Left lobe of liver (tissue), 2 donors: ENCODE measurements around the gene STARD5. TPM values are rescaled to one million over a fixed set of nuclear protein-coding genes. Genes with fewer than 3 reads are reported as not detected.
"Not testable (repeated sequence)": the region's sequence is repeated elsewhere in the genome, so short reads cannot be mapped to it uniquely, and the experiment has no call there.

Experiments used
- ATAC-seq: fragments of 200-7000 bp; cut with Tn5 transposase; one replicate; pipeline ENCODE4 v1.9.1; 2020; ENCODE audit warnings: mild to moderate bottlenecking, moderate library complexity
- DNase-seq: peaks from one replicate; pipeline ENCODE4 v3.0.0-alpha.2; 2020; ENCODE audit warnings: low spot score
- total RNA-seq: library from RNA; stranded (reverse); gene quantifications from one replicate; pipeline ENCODE4 v1.2.1, GENCODE V29; 2021
- donor health status: DM: no; HTN: no; CAD: no; lungs with moderate emphysema.
- donor health status: DM: no; HTN: yes; CAD: no.

STARD5 gene
- total RNA-seq, 1 donor from 2014 or later = 17.8 TPM

DNA sequence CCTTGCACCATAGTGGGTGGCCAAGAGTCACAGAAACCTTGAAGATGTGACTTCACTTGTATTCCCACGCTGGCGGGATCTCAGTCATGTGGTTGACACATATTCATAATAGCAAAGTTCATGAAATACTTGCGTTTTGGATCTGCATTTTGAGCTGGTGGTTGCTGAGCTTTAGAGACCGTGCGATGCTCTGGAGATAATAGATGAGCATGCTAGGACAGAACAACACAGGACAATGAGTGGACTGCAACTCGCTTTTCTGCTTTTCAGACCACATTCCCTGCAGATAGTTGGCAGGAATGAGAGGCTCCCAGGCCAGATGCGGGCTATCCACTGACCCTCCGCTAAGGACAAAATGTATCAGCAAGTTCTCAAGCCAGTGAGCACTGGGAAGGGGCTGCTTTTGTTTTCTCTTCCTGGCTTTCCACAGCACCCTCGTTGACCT lies 13.8 kb upstream of the STARD5 start:
- ATAC-seq (no peak), DNase-seq (no peak)

DNA sequence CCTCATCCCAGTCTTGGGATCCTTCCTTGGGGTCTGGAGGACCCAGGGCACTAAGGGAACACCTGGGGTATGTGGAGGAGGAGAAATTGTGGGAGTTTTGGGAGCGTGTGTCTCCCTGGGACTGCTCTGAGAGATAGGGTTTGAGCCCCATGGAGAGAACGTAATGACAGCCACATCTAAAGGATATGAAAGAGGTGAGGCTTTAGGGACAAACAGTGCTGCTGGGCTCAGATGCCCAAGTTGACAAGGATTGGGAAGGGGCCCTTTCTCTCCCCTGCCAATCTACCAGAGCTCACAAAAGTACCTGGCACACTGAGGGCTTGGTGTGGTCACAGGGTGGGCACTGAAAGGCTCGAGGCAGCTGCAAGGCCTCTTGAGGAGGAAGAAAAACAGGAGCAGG lies 13.3 kb upstream of the STARD5 start:
- no peak for DNase-seq
- ATAC-seq = no peak

DNA sequence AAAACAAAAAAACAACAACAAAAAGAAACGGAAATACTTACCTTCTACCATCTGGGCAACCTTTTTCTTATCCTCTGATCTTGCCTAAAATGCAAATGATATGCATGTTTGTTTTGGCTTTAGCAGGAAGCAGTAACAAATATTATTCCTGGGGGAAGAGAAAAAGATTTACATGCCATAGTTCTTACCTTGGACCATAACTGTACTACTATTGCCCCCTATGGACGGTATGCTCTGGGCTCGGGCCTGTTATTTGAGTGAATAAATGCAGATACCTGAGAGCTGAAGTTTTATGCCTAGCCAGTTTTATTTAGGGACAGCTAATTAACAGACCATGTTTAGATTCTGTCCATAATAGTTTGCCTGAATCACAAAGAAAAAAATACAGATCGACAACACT lies 12.6 kb upstream of the STARD5 start:
- DNase-seq = no peak
- peak; percentile 63 for ATAC-seq

DNA sequence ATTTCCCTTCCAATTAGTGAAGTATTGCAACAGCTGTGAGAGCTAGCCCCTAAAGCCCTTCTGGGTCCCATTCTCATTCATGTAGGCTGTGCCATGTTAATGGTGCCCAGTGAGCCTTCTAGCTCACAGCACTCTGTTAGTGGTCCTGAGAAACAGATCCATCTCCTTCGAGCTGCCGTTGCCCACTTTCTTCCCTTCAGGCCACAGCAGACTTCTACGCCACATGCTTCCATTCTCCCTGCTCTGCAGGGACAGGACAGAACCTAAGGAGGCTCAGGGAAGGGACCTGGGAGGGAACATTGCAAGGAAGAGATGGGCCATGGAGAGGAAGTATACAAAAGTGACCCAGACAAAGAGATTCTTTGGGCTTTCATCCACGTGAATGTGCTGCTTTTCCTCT lies 11.7 kb upstream of the STARD5 start:
- ATAC-seq (no peak), DNase-seq (no peak)

DNA sequence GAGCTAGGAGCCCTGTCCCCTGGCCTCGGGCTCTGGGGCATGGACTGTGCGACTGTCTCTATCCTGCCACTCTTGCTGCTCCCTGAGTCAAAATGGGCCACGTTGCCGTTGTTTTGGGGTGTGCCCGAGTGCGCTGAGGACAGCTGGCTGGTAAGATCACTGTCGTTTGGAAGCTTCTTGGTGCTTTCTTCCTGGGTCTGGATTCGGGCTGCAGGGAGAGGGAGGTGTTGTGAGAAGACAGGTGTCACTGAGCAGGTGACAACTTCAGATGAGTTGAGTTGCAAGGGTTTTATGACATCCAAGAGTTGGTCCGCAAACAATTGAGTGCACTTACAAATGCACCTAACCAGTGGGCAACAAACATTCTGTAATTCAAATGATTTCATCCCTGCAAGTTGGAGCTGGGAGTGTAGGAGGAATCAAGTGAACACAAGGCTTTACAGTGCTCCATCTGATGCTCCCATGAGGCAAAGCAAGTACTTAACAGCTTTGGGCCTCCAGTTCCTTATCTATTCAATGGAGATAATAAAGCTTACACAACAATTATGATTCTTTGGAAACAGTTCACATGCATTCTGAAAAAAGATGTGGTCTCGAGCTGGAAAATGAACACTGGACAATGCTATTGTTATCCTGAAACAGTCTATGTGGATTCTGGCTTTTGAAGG lies 11.0 kb upstream of the STARD5 start:
- ATAC-seq (no peak), DNase-seq (no peak)

DNA sequence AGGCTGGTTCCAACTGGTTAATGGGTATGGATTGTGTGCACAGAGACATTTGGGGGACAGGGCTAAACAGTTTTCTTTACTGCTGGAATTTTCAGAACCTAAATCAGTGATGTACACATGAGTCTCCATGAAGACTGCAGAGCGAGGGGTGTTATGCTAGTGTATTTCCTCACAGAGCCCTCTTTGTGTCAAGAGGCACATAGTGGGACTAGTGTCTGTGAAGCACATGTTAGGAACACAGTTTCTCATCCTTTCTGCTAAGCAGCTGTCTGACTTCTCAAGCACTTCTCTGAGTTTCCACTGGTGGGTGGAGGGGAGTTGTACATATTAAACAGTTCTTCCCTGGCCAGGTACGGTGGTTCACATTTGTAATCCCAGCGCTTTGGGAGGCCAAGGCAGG lies 9.4 kb upstream of the STARD5 start:
- no peak for DNase-seq
- ATAC-seq = no peak

DNA sequence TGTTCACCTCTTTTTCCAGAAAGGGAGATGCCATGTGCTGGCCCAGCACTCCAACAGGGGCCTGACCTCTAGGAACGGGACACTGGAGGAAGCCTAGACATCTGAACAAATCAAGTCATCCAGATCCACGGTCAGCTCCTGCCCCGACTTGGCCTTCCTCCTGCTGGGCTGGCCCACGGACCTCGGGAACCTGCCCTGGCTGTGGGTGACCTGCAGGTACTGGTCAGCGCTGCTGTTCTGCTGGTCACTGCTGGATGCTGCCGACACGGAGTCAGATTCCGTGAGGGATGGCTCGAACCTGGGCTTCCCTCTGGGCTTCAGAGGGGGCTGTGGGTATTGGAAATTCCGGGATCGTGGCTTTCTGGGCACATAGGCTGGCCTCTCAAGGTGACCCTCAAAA lies 8.4 kb upstream of the STARD5 start:
- ATAC-seq (no peak), DNase-seq (no peak)

DNA sequence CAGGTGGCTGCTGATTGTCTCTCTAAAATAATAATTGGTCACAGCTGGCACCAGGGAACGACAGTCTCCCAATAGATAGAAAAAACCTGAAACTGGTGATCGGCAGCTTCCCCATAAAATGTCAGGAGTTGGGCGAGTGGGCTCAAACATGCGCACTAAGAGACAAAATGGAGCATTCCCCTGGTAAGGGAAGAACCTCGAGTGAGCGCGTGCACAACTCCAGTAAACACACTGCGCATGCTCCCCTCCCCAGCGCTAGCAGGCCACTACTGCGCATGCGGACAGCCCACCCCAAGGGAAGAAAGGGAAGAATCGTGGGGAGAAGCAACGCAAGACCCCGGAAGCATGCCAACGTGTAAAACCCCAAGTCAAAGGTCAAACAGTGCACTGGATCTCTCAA lies 7.7 kb upstream of the STARD5 start:
- ATAC-seq (no peak), DNase-seq (no peak)

DNA sequence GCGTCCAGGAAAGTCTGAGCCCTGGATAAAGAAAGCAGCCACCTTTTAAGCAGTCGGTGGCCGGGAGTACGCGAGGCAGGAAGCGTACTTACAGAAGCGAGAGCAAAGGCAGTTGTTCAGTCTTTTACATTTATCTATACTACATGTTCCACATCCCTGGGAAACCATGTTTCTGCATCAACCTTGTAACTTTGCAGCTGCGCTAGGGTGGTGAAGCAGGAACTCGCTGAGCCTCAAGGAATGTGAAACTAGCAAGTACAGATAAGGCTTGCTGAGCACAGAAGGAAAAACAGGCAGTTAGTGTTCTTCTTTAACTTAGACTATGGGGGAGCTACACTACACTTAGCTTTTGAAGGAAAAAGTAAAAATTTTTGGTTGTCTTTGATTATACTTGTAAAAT lies 7.2 kb upstream of the STARD5 start:
- ATAC-seq, DNase-seq: not testable (repeated sequence)

DNA sequence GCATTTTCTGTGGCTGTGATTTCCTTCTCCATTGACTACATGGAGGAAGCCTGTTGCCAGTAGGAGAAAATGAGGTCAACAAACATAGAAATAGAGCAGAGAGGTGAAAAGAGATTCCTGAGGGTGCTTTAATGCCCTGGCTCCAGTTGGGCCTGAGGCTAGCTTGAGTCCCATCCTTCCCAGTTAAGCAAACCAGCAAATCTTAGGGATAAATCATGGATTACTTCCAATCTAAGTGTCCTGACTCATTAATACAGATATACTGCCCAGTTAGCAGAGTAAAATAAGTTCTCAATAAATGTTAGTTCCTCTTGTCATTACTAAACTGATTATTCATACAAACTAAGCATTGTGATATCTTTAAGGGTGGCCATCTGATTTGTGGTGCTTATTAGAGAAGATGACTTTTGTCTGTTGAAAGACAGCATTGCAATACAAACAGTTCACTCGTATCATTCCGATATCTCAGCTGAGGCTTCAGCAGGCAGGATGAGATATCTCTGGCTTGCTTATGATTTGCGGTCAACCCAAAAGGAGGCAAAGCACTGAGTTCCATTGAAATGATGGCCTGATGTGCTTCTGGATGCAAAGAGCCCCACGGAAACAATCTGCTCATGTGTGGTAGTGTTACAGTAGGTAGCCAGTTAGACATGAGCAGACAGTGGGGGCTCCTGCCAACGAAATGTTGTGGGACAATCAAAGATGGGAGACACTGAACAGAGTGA lies 6.6 kb upstream of the STARD5 start:
- DNase-seq (no peak), ATAC-seq (no peak)

DNA sequence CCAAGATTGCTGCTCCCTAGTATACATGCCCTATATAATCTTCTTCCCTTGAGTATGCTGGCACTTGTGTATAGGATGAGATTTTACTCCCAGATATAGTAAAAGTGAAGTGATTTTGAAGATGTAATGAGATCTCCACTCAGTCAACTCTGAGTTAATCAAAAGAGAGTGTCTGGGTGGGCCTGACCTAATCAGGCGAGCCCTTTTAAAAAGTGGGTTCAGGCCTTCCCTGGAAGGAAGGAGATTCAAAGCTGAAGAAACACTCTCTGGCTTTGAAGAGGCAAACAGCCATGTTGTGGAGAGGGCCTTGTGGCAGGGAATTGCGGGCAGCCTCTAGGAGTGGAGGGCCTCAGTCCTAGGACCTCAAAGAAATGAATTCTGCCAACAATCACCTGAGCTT lies 5.5 kb upstream of the STARD5 start:
- no peak for DNase-seq
- no peak for ATAC-seq

DNA sequence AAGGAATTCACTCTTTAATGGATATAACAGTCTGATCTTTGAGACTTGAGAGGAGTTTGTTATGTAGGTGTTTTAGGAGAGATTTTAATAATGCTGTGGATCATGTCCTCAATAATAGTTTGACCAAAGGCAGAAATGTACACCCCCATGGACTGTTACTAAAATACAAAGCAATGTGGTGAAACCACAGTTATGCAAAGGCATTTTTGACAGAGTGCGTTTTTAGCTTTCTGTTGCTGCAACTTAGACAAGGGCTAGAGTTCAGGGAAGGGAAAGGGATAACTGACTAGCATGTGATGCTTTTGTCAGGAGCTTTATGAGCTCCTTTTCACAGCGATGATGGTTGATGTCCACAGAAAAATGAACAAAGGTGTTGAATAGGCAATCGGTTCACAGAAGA lies 3.6 kb upstream of the STARD5 start:
- DNase-seq = no peak
- no peak for ATAC-seq

DNA sequence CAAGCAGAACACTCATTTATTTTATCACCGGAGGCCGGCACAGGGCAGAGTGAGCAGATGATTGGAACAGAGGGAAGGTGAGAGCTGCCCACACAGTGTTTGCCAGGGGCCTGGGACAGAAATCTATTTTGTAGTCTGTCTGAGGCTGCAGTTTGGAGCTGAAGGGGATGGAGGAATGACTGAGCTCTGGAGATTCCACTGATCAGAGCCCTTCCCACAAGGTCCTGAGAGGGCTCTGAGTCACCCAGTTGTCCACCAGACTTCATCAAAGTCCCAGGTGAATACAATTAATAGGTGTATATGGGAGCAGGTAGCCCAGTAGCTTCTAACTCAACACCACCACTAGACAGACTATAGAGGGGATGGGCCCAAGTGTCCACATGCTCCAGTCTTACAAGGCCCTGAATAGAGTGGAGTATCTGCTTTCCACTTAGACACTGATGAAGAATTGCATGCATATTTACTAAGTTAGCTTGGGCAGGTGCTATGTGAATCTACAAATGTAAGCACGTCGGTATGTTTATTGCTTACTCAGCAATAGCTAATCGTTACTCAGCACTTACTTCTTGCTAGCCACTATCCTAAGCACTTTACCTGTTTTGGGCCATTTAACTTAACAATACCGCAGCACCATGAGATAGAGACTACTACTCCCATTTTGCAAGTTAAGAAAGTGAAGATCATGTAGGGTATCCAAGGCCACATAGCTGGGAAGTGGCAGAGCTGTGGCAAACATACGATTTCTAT lies 2.7 kb upstream of the STARD5 start:
- DNase-seq (no peak), ATAC-seq (no peak)

DNA sequence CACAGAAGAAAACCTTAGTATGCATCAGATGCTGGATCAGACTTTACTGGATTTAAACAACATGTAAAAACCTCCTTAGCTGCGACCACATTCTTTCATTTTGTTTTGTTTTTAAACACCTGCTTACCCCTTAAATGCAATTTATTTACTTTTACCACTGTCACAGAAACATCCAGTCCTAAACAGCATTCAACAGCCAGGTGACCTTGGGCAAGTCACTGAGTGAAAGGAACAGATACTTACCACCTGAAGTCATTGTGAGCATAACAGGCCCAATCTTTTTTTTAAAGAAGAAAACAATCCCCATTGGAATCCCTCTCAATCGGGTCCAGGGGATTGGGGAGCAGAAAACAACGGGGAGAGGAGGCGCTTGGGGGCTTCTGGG lies 390 bp downstream of the STARD5 start:
- no peak for DNase-seq
- no peak for ATAC-seq

DNA sequence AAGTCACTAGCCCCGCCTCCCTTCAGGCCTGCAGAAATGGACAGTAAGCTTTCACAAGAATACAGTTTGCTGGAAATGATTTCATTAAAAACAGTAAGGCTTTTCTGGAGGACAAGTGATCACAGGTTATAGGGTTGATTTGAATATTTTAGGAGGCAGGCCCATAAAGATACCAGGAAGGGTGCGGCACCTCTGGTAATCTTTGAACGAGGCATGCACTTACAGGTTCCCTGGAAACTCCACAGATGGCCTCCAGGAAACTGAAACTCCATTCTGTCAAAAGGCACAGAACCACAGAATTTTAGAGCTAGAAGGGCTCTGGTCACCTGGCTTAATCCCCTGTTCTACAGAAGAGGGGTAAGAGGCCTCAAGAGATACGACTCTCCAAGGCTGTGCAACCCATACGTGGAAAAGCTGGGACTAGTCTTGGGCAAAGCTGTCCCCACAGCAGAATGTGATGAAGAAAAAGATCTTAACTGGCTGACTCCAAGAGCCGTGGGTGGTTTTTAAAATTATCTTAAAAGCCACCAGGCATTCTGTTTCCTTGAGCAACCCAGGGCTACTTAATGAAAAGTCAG lies 1.2 kb downstream of the STARD5 start:
- ATAC-seq (no peak), DNase-seq (no peak)

DNA sequence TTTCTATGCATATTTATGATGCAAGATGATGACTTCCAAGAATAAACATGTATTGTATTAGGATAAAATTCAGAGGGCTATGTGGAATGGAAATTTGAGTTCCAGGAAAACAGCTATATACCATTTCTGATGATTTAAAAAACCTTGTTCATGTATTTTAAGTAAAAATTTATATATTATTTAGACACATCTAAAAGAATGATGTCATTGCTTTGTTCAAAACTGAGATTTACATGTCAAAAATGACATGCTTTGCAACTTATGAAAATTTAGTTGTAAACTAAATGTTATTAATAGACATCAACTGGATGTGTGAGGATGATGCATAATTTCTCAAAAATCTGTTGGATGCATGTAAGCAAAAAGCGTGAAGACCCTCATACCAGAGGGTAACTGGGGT lies 2.3 kb downstream of the STARD5 start:
- ATAC-seq (no peak), DNase-seq (no peak)

DNA sequence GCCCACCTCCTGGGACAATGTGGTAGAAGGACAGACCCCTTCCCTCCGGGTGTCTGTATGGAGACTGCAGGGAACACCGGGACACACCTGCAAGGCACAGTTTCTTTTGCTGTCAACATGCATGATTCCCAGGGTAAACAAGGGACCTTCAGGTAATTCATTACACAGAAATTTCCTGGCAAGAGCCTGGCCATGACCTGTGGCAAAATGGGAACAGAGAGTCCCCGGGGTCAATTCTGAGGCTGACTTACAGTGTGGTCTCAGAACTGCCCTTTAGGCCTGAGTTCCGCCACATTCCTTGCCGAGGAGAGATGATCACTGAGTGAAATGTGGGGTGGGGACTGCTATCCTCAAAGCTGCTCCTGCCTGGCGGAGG lies 6.3 kb downstream of the STARD5 start:
- ATAC-seq (peak; percentile 55), DNase-seq (peak; percentile 62)

DNA sequence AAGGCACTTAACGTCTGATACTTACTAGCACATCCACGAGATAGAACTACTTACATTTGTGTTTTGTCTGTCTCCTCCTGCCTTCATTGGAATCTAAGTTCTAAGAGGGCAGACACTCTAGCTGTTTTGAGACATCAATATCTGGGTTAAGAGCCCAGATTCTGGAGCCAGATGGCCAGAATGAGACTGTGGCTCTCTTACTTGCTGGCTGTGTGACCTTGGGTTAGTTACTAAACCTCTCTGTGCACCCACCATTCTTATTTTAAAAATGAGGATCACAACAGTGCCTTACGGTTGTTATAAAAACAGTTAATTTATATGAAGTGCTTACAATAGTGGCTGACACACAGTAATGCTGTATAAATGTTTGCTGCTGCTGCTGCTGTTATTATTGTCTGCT lies 7.7 kb downstream of the STARD5 start:
- no peak for ATAC-seq
- DNase-seq = no peak

DNA sequence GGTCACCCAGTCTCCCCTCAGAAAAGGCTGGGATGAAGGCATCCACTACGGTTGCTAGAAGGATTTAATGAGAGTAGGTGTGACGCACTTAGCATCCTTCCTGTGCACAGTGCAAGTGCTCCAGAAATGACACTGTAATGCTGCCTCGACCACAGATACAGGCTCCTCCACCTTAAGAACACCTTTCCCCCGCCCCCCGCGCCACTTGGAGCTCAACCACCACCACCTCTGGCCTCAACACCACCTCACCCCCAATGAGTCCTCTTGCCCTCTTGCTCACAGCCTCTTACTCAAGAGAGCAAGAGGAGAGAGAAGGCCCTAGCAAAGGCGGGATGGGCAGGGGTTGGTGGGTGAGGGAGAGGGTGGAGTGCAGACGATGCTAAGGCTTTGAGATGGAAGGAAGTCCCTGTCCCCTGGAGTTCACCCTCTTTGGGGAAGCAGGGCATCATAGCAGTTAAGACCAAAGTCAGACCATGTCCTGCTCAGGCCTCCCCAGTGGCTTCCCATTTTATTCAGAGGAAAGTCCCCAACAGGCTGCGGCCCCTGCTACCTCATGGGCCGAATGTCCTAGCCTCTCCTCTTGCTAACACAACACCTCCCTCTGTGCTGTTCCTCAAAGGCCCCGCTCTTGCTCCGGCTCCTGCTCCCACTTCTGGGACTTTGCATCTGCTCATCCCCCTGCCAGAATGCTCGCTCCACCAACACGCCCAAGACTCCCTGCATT lies 8.3 kb downstream of the STARD5 start:
- no peak for DNase-seq
- no peak for ATAC-seq

DNA sequence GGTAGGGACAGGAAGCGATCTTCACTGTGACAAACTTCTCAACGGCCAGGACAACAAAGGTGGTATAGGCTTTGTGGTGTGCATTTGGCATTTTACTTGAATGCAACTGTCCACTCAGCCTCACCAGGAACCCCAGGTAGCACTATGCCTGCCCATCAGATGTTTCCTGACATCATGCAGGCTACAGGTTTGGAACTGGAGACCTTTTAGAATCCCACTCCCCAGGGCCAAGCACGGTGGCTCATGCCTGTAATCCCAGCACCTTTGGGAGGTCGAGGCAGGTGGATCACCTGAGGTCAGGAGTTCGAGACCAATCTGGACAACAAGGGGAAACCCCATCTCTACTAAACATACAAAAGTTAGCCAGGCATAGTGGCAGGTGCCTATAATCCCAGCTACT lies 9.6 kb downstream of the STARD5 start:
- DNase-seq (peak; percentile 16), ATAC-seq (no peak)

DNA sequence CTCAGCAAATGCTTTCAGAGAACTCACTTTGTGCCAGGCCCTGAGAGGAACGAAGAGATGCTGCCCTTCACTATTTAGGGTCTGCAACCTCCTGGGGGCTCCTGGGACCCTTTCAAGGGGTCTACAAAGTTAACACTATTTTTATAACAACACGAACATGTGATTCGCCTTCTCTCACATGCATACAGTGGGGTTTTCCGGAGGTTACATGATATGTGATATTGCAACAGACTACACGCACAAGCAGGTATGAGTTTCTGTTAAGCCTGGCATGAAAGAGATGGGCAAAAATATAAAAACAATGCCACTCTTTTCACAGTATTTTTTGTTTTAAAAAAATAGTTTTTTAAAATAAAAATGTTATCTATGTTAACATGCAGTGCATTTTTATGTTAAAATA lies 10.3 kb downstream of the STARD5 start:
- no peak for DNase-seq
- ATAC-seq = no peak
